Activated CD8-positive, alpha-beta memory T cell treated with anti-CD3 and anti-CD28 coated beads for 4 hours (primary cell): ENCODE data around the gene ELOVL3.
"Not testable (repeated sequence)": the region's sequence is repeated elsewhere in the genome, so short reads cannot be mapped to it uniquely, and the experiment has no call there.

Experiments used
- DNase-seq, 2 donors: peaks; one replicate each; pipeline ENCODE4 v3.0.0-alpha.2; 2020; ENCODE audit warnings: low read depth in 2 of 2

ELOVL3 gene

GRCh38 chr10:102252508-102252907 is 26.4 kb downstream of the ELOVL3 start:
- DNase-seq = not testable (repeated sequence)

GRCh38 chr10:102254426-102254825 is 28.3 kb downstream of the ELOVL3 start:
- no peak for DNase-seq

- no peak for DNase-seq
Measured at GRCh38 chr10:102255404-102255803, 29.3 kb downstream of the ELOVL3 start.

DNA sequence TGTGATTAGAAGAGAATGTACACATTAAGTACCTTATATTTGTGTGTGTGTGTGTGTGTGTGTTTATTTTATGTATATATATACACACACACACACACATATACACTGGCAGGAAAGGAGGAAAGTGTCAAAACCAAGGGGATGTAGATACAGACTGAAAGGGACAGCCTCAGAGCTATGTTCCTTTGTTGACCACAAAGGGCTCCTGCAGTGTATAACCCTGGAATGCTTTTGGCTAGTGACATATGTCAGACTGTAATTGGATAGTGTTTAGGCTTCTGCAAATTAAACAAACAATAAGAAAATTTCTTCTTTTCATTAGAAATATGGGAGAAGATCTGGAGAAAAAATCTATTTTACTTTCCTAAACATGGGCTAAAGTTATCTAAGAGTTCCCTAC is 35.1 kb downstream of the ELOVL3 start:
- DNase-seq = no peak

DNA sequence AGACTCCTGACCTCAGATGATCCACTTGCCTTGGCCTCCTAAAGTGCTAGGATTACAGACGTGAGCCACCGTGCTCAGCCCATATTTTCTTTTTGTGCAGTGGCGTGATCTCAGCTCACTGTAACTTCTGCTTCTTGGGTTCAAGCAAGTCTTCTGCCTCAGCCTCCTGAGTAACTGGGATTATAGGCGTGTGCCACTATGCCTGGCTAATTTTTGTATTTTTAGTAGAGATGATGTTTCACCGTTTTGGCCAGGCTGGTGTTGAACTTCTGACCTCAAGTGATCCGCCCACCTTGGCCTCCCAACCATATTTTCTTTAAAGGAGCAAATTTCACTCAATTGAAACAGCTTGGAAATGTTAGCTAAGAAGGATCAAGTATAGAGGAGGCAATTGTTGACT is 35.7 kb downstream of the ELOVL3 start:
- no peak for DNase-seq

- no peak for DNase-seq
Measured at GRCh38 chr10:102262744-102263370, 36.8 kb downstream of the ELOVL3 start.

DNA sequence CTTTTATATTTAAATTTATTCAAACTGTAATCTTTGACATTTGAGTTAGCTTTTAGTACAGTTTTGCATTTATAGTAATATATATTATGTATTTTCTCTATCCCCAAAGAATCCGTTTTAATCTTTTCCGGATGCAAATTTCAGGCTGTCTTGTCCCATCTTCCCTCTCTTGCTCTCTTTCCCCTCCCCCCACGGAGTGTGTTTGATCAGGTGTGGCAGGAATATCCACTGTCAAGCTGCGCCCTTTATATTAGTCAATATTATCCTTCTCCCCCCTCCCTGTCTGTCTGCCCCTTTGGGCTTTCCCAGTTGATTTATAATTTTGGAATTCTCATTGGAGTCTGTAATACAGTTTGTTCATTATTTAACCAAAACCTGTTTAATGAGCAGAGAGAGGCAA is 38.3 kb downstream of the ELOVL3 start:
- DNase-seq = no peak

DNA sequence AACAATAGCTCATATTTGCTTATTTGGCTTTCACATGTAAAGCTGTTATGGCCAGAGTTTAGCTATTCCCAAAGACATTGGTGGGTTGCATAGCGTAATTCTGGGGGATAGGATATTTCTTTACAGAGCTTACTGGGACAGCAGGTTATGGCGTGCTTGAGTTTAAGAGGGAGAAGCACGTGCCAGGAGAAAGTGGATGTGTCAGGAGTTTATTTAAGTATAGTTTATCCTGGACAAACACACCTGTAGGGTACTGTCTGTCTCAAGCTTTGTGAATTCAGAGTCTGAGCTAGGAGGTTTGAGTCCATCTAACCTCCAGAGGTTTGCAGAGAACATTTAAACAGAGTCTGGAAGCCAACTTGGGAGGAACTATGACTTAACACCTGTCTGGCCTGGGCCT is 40.6 kb downstream of the ELOVL3 start:
- DNase-seq = no peak

DNA sequence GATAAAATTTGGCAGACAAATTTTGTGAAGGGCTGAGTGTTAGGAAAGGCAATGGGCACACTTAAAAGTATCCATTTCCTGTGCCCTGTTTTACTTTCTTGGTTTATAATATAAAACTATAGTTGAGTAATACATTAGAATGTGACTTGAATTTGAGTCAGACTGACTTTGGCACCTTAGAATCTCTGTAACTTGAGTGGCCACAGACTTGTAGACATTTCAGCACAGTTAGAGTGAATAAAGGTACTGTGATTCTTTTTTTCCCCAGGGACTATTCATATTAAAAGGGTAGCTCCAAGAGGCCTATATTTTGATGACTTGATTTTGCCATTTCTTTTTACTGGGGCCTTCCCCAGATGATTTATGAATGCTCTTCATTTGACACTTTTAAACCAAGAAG is 41.6 kb downstream of the ELOVL3 start:
- no peak for DNase-seq

DNA sequence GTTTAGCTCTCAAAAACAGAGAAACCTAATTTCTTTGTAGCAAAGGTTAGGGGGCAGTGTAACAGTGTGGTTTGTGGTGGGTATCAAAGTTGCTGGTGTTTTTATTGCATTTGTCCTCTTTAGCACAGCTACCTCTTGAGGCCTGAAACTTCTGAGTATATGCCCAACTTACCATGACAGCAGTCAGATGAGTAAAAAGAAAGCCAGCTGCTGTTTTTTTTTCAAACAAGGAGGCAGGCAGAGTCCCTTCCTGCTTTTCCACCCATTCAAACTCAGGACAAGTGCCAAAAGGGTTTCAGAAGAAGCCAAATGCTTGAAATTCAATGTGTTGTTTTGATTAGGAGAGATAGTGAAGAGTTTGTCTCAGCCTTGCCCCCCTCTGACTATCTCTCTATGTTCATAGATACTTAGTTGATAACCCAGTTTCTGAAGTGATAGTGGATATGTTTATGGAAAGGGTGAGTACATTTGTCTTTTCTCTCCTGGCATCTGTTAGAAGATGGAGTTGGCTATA is 42.3 kb downstream of the ELOVL3 start:
- no peak for DNase-seq

GRCh38 chr10:102269017-102269416 is 42.9 kb downstream of the ELOVL3 start:
- no peak for DNase-seq

DNA sequence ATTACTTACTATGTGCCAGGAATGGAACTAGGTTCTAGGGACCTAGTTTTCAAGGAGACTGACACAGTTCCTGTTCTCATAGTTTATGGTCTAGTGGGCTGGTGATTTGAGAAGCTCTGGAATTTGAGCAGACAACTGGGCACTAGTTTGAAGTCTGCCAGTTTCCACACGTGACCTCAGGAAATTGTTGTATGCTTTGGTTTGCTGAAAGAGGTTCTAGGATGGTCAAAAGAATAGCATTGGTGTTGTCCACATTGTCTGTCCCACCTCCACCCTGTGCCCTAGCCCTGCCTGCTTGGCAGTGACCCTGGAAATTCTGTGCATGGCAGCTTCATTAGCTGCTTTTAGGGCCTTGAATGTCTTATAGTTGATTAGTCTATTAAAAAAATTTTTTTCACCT is 48.0 kb downstream of the ELOVL3 start:
- DNase-seq = no peak

DNA sequence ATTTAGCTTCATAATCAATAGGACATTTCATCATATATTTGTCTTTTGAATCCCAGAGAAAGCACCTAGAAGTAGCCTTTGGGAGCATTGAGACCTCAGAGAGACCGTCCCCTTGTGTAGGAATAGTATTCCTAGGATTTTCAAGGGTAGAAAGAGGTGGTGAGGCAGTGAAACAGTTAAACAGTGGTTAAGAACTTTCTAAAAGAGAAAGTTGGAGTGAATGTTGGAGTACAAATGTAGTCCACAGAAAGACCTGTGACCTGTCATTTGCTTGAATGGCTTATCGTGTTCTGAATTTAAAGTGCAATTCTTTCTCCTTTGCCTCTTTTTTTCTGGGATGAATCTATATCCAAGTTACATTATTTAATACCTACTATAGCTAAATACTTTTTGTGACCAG is 49.2 kb downstream of the ELOVL3 start:
- no peak for DNase-seq

GRCh38 chr10:102279104-102279503 is 53.0 kb downstream of the ELOVL3 start:
- DNase-seq = no peak
